Peyer's patch (tissue), 4 donors: ENCODE results near the gene FOXS1.

Experiments used
- CTCF ChIP-seq, 6 experiments: fragments of 450-650 bp in 4 of 6; fragments of 200-600 bp in 2 of 6; sonication (generic) in 1 of 6; IDR thresholded peaks; one replicate each; pipeline ENCODE4 v1.5.1; 2017 to 2019; ENCODE audit warnings: antibody characterized with exemption in 6 of 6, mild to moderate bottlenecking in 3 of 6, moderate library complexity in 1 of 6
- POLR2A ChIP-seq, 2 donors: fragments of 450-650 bp; IDR thresholded peaks; one replicate each; pipeline ENCODE4 v1.5.1; 2017; ENCODE audit warnings: antibody characterized with exemption in 2 of 2, mild to moderate bottlenecking in 2 of 2, moderate library complexity in 2 of 2

- TF ChIP-seq POLR2A (IDR thresholded peaks at IDR 0.05) (no peak), CTCF (IDR thresholded peaks at IDR 0.05) (no peak)
Observed at GRCh38 chr20:31824125-31824485, 21.3 kb downstream of the FOXS1 start.
